ENCODE results near the gene JCHAIN. TPM values are rescaled to one million over a fixed set of nuclear protein-coding genes. Genes with fewer than 3 reads are reported as not detected.
"Not testable (repeated sequence)": the region's sequence is repeated elsewhere in the genome, so short reads cannot be mapped to it uniquely, and the experiment has no call there.

The JCHAIN gene
- total and polyA plus RNA-seq, 7 donors, result 0.13 to 3.0 (median 0.73) TPM

DNA sequence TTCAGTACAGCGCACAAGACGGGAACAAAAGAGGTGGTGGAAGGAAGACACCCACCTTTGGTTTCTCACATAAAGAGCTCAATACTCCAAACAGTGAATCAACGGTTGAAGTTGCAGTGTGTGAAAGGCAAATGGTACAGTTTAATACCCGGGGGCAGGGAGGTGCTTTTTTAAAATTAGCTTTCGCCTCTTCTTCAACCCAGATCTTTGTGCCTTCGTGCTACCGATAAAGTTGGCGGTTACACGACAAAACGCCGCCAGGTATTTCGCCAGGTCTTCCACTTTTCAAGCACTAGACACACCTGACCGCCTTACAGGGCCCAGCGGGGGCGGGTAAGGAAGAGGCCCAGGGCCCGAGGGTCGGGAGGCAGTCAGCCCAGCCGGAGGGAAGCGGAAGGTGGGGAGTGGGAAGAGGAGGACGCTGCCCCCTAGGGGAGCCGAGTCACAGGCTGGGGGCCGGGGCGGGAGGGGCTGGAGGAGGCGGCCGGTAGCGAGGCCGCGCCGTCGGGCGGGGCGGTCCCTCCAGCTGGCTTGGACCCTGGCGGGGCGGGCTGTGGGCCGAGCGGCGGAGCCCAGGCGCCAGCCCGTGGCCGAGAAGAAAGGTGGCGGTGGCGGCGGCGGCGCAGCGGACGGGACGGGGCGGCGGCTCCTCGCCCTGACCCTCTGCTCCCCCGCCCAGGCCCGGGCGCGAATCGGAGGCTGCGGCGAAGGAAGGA lies 38.1 kb upstream of the JCHAIN start:
- no peaks in the 10 kb centered on the region for H3K9me3 ChIP-seq
- 1 to 3% (median 2%) methylated on average over 23 to 58 of the region's 58 CpGs for WGBS, 3 donors
- H3K4me1 ChIP-seq, result peaks cover 20% of the 10 kb centered on the region
- H3K27me3 ChIP-seq (ENCODE audit: insufficient read depth in 3 of 3, low read length in 2 of 3), result no peaks in the 10 kb centered on the region
- intact Hi-C loops (cut with DNase I), result loop anchor here (2.0 to 10.0 kb wide), 2 partner anchors 16 to 290 kb away; partner anchors contain the start of genes DCK (in 1 of the 2) and UTP3 (in 1 of the 2)
- H3K27ac ChIP-seq, result peak overlapping the region; percentile 98
- DNase-seq (peak; percentile 86 to 87), ATAC-seq (peak; percentile 73 to 84 (median 76))
- H3K4me3 ChIP-seq, result peak overlapping the region; percentile 85
- no peaks in the 10 kb centered on the region for H3K36me3 ChIP-seq (ENCODE audit: insufficient read depth in 1 of 2, low read depth in 1 of 2)
- TF ChIP-seq, protein P1, sequence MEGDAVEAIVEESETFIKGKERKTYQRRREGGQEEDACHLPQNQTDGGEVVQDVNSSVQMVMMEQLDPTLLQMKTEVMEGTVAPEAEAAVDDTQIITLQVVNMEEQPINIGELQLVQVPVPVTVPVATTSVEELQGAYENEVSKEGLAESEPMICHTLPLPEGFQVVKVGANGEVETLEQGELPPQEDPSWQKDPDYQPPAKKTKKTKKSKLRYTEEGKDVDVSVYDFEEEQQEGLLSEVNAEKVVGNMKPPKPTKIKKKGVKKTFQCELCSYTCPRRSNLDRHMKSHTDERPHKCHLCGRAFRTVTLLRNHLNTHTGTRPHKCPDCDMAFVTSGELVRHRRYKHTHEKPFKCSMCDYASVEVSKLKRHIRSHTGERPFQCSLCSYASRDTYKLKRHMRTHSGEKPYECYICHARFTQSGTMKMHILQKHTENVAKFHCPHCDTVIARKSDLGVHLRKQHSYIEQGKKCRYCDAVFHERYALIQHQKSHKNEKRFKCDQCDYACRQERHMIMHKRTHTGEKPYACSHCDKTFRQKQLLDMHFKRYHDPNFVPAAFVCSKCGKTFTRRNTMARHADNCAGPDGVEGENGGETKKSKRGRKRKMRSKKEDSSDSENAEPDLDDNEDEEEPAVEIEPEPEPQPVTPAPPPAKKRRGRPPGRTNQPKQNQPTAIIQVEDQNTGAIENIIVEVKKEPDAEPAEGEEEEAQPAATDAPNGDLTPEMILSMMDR (IDR thresholded peaks at IDR 0.05), result peak; percentile 33

DNA sequence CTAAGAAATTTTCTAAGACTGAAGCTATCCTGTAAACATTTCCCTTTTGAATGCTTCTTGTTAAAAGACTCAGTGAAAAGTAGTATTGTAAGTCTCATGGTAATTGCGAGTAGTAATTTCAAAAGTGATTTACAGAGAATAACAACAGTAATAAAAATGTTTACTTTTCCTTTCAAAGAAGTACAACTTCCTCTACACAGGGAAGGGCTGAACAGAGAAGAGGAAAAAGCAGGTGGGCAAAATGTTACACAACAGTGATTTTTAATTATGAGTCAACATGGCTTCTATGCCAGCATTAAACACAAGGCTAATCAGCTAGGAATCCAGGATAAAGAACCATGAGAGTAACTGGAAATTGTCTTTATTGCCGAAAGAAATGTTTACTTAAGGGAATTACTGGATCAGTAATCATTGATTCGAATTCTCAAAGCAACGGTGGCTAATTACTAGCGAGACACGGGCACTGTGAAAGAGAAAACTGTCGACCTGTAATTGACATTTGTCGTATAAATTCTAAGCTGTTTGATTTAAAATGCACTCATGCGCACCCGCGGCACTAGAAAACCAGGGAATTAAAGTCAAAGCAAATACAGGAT lies 37.4 kb upstream of the JCHAIN start:
- Histone ChIP-seq H3K27me3 (ENCODE audit: insufficient read depth in 3 of 3, low read length in 2 of 3) (no peaks in the 10 kb centered on the region), H3K4me3 (peak overlapping the region; percentile 85), H3K27ac (peak overlapping the region; percentile 98), H3K36me3 (ENCODE audit: insufficient read depth in 1 of 2, low read depth in 1 of 2) (no peaks in the 10 kb centered on the region), H3K9me3 (no peaks in the 10 kb centered on the region), H3K4me1 (peaks cover 17% of the 10 kb centered on the region)
- TF ChIP-seq, protein P1 (IDR thresholded peaks at IDR 0.05), result no peak
- intact Hi-C loops (cut with DNase I), result loop anchor here (2.0 to 10.0 kb wide), 2 partner anchors 15 to 291 kb away; partner anchors contain the start of genes DCK (in 1 of the 2) and UTP3 (in 1 of the 2)
- 8 to 13% (median 10%) methylated on average over 11 of the region's 11 CpGs for WGBS, 3 donors
- ATAC-seq, result peak in 1 of 4 donors; percentile 26
- DNase-seq, result no peak

DNA sequence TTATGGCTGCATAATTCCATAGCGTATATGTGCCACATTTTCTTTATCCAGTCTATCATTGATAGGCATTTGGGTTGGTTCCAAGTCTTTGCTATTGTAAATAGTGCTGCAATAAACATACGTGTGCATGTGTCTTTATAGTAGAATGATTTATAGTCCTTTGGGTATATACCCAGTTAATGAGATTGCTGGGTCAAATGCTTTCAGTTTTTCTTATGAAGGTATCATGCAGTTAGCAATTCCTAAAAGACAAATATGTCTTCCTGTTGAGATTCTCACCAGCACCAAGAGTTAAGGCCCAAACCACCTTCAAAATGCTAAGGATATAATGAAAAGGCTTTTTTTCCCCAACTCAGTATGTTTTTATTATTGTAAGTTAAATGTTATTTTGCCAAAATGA lies 36.3 kb upstream of the JCHAIN start:
- not testable (repeated sequence) for DNase-seq; H3K27me3 ChIP-seq (ENCODE audit: insufficient read depth in 3 of 3, low read length in 2 of 3); H3K4me3 ChIP-seq; H3K9me3 ChIP-seq; H3K36me3 ChIP-seq (ENCODE audit: insufficient read depth in 1 of 2, low read depth in 1 of 2); ATAC-seq
- intact Hi-C loops (cut with DNase I), result loop anchor here in 1 of 2 donors (10.0 kb wide), 1 partner anchor 292 kb away; the partner anchor contains the start of gene DCK
- H3K4me1 ChIP-seq, result peaks cover 13% of the 10 kb centered on the region
- WGBS, 3 donors, result 53 to 81% (median 62%) methylated on average over 2 of the region's 2 CpGs
- peak overlapping the region; percentile 98 for H3K27ac ChIP-seq

DNA sequence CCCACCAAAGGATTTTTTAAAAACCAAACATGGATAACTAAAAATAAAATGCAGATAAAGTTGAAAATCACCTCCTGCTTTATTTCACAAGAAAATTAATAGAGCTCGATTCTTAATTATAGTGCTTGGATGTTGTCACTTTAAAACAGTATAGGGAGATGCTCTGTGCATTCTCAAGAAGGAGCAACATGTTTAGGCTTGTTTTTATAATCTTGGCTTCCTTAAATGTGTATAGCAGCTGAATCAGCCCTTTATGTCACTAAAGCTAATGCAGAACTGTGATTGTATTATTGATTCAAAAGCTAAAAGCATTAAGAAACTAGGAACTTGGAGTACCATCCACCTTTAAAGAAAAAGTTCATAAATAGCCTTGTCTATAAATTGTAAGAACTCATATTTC lies 35.0 kb upstream of the JCHAIN start:
- no peak overlapping the region for H3K4me3 ChIP-seq
- no peak overlapping the region for H3K27ac ChIP-seq
- TF ChIP-seq, protein P1 (IDR thresholded peaks at IDR 0.05), result no peak
- intact Hi-C loops (cut with DNase I), result loop anchor here in 1 of 2 donors (10.0 kb wide), 1 partner anchor 294 kb away; the partner anchor contains the start of gene DCK
- H3K9me3 ChIP-seq, result no peaks in the 10 kb centered on the region
- ATAC-seq (no peak), DNase-seq (no peak)
- no peaks in the 10 kb centered on the region for H3K27me3 ChIP-seq (ENCODE audit: insufficient read depth in 3 of 3, low read length in 2 of 3)
- no peaks in the 10 kb centered on the region for H3K36me3 ChIP-seq (ENCODE audit: insufficient read depth in 1 of 2, low read depth in 1 of 2)
- H3K4me1 ChIP-seq, result peaks cover 1% of the 10 kb centered on the region
- WGBS, 3 donors, result 88 to 97% (median 93%) methylated on average over 1 of the region's 1 CpG

DNA sequence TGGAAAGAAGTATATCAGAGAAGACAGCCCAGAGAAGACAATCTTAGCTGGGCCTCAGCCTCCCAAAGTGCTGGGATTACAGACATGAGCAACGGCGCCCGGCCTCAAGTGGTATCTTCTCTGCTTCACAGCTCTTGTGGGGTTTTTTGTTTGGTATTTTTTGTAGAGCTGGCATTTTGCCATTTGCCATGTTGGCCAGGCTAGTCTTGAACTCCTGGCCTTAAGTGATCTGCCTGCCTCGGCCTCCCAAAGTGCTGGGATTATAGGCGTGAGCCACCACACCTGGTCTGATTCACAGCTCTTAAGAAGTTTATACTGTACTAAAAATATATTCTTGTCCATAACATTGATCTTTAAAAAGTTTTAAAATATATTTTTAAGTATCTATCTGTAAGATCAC lies 34.4 kb upstream of the JCHAIN start:
- 83 to 89% (median 89%) methylated on average over 5 of the region's 5 CpGs for WGBS, 3 donors
- ATAC-seq (no peak), DNase-seq (no peak)
- TF ChIP-seq, protein P1 (IDR thresholded peaks at IDR 0.05), result no peak
- intact Hi-C loops (cut with DNase I), result loop anchor here in 1 of 2 donors (10.0 kb wide), 1 partner anchor 294 kb away; the partner anchor contains the start of gene DCK
- H3K9me3 ChIP-seq, result no peaks in the 10 kb centered on the region
- no peaks in the 10 kb centered on the region for H3K4me1 ChIP-seq
- no peak overlapping the region for H3K4me3 ChIP-seq
- H3K27ac ChIP-seq, result no peak overlapping the region
- H3K27me3 ChIP-seq (ENCODE audit: insufficient read depth in 3 of 3, low read length in 2 of 3), result no peaks in the 10 kb centered on the region
- no peaks in the 10 kb centered on the region for H3K36me3 ChIP-seq (ENCODE audit: insufficient read depth in 1 of 2, low read depth in 1 of 2)

DNA sequence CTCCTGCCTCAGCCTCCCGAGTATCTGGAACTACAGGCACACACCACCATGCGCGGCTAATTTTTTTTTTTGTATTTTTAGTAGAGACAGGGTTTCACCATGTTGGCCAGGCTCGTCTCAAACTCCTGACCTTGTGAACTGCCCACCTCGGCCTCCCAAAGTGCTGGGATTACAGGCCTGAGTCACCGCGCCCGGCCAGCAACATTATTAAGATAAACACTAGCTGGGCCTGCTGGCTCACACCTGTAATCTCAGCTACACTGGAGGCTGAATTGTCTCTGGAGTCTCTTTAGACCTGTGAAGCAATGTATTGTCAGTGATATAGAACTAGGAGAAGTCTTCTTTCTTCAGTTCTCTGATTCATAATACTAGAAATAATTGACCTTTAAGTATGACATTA lies 32.1 kb upstream of the JCHAIN start:
- H3K4me3 ChIP-seq; ATAC-seq; intact Hi-C loops (cut with DNase I); H3K36me3 ChIP-seq (ENCODE audit: insufficient read depth in 1 of 2, low read depth in 1 of 2); H3K27ac ChIP-seq; H3K27me3 ChIP-seq (ENCODE audit: insufficient read depth in 3 of 3, low read length in 2 of 3); H3K9me3 ChIP-seq; H3K4me1 ChIP-seq; DNase-seq: not testable (repeated sequence)
- 81 to 88% (median 86%) methylated on average over 8 of the region's 8 CpGs for WGBS, 3 donors

DNA sequence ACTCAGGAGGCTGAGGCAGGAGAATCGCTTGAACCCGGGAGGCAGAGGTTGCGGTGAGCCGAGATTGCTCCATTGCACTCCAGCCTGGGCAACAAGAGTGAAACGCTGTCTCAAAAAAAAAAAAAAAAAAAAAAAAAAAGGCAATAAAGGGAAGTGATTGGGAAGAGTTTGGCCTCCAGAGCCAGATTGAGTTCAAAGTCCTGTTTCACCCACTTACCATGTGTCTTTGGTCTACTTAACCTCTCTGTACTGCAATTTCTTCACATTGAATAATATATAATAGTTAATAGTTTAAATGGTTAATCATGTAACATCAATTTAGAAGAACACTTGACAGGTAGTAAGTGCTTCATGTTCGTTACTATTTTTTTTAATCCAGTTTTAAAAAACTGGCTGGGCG lies 28.3 kb upstream of the JCHAIN start:
- H3K27me3 ChIP-seq (ENCODE audit: insufficient read depth in 3 of 3, low read length in 2 of 3); DNase-seq; intact Hi-C loops (cut with DNase I); ATAC-seq; H3K27ac ChIP-seq; H3K9me3 ChIP-seq; H3K4me3 ChIP-seq: not testable (repeated sequence)
- peaks cover 27% of the 10 kb centered on the region for H3K4me1 ChIP-seq
- H3K36me3 ChIP-seq (ENCODE audit: insufficient read depth in 1 of 2, low read depth in 1 of 2), result peaks cover 0 to 33% of the 10 kb centered on the region in 2 donors
- 94 to 99% (median 97%) methylated on average over 7 of the region's 7 CpGs for WGBS, 3 donors

All from psoas muscle (tissue), 8 donors.